Tibial nerve (tissue), 4 donors: Measurements from ENCODE around the gene TP53RK. TPM values are rescaled to one million over a fixed set of nuclear protein-coding genes. Genes with fewer than 3 reads are reported as not detected.

ENCODE experiments used
- DNase-seq, 2 donors: peaks; one replicate each; pipeline ENCODE4 v3.0.0-alpha.2; 2019; ENCODE audit warnings: low spot score in 2 of 2
- H3K27ac ChIP-seq, 4 donors: fragments of 200-600 bp; sonication (generic) in 3 of 4; one replicate each; pipeline ENCODE4 v1.5.1; 2017 to 2019; ENCODE audit warnings: mild to moderate bottlenecking in 1 of 4
- H3K27me3 ChIP-seq, 2 donors: fragments of 200-600 bp; sonication (generic) in 1 of 2; one replicate each; pipeline versions ENCODE4 v1.5.1 to v1.6.0; 2017 to 2019
- H3K36me3 ChIP-seq, 3 donors: fragments of 200-600 bp; sonication (generic); one replicate each; pipeline ENCODE4 v1.5.1; 2018 to 2019
- H3K4me1 ChIP-seq, 4 donors: fragments of 200-600 bp; sonication (generic) in 3 of 4; one replicate each; pipeline ENCODE4 v1.5.1; 2017 to 2019
- H3K4me3 ChIP-seq, 4 donors: fragments of 200-600 bp; sonication (generic) in 3 of 4; one replicate each; pipeline ENCODE4 v1.5.1; 2017 to 2019; ENCODE audit warnings: mild to moderate bottlenecking in 1 of 4, moderate library complexity in 1 of 4
- H3K9me3 ChIP-seq, 4 donors: fragments of 200-600 bp; sonication (generic) in 3 of 4; one replicate each; pipeline ENCODE4 v1.5.1; 2017 to 2019
- CTCF ChIP-seq, 5 experiments: fragments of 200-600 bp in 3 of 5; fragments of 450-650 bp in 2 of 5; sonication (generic) in 3 of 5; IDR thresholded peaks; one replicate each; pipeline ENCODE4 v1.5.1; 2016 to 2019; ENCODE audit warnings: antibody characterized with exemption in 5 of 5, mild to moderate bottlenecking in 3 of 5, moderate library complexity in 2 of 5
- EP300 ChIP-seq, 2 donors: sonication (generic); formaldehyde crosslinking; IDR thresholded peaks; one replicate each; pipeline ENCODE4 v1.6.1; 2017; ENCODE audit warnings: antibody characterized with exemption in 2 of 2, mild to moderate bottlenecking in 1 of 2
- POLR2A ChIP-seq, 2 donors: fragments of 450-650 bp; IDR thresholded peaks; one replicate each; pipeline ENCODE4 v1.6.1; 2017; ENCODE audit warnings: antibody characterized with exemption in 2 of 2, mild to moderate bottlenecking in 2 of 2, moderate library complexity in 2 of 2
- WGBS, 2 donors: methylation state at CpG; one replicate each; pipeline ENCODE4 v1.1.5; 2018; 5-methylcytosine and 5-hydroxymethylcytosine counted together
- total RNA-seq, 4 donors: library from RNA; depleted of rRNA; stranded (reverse); fragments of >200 nt; gene quantifications; one replicate each; pipeline ENCODE4 v1.1.0, GENCODE V29; 2016

The TP53RK gene
- total RNA-seq, 4 donors from 2014 or later, result 16.8 to 24.5 (median 21.9) TPM

GRCh38 chr20:46683939-46684750, 5.1 kb downstream of the TP53RK start:
- Histone ChIP-seq H3K9me3 (no peaks in the 10 kb centered on the region), H3K27me3 (no peaks in the 10 kb centered on the region), H3K4me1 (peaks cover 0 to 60% (median 25%) of the 10 kb centered on the region in 4 donors), H3K27ac (peak overlapping the region in 2 of 4 donors; percentile 63 to 70), H3K36me3 (peaks cover 0 to 29% (median 0%) of the 10 kb centered on the region in 3 donors), H3K4me3 (peak overlapping the region in 2 of 4 donors; percentile 20 to 38)
- WGBS, 2 donors, result 26 to 29% methylated on average over 23 of the region's 23 CpGs
- DNase-seq, result peak; percentile 27 to 32
- no peak for TF ChIP-seq CTCF (IDR thresholded peaks at IDR 0.05)
- no peak for TF ChIP-seq POLR2A (IDR thresholded peaks at IDR 0.05)
- no peak for TF ChIP-seq EP300 (IDR thresholded peaks at IDR 0.05)

DNA sequence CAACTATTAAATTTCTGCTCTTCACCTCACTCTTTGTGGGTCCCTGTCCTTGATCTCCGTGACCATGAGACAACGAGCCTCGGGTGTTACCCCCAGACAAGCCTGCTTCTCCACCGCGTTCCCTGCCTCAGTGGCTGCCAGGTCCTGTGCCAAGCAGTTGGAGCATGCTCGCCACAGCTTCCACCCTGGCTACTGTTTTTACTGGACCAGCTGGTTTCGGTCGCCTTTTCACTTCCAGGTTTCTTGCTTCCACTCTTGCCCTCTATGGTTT, 5.6 kb downstream of the TP53RK start:
- WGBS, 2 donors, result 34 to 47% methylated on average over 8 of the region's 8 CpGs

GRCh38 chr20:46683011-46683667, 6.1 kb downstream of the TP53RK start:
- H3K27ac ChIP-seq, result peak overlapping the region in 1 of 4 donors; percentile 70
- peaks cover 0 to 29% (median 0%) of the 10 kb centered on the region in 3 donors for H3K36me3 ChIP-seq
- peaks cover 0 to 55% (median 20%) of the 10 kb centered on the region in 4 donors for H3K4me1 ChIP-seq
- no peaks in the 10 kb centered on the region for H3K27me3 ChIP-seq
- DNase-seq, result no peak
- H3K9me3 ChIP-seq, result no peaks in the 10 kb centered on the region
- TF ChIP-seq CTCF (IDR thresholded peaks at IDR 0.05) (no peak), POLR2A (IDR thresholded peaks at IDR 0.05) (no peak)
- 35 to 40% methylated on average over 12 of the region's 12 CpGs for WGBS, 2 donors
- peak overlapping the region in 1 of 4 donors; percentile 38 for H3K4me3 ChIP-seq

More for the DNA sequence above, 5.6 kb downstream of the TP53RK start:
- Histone ChIP-seq H3K27ac (peak overlapping the region in 1 of 4 donors; percentile 70), H3K4me3 (peak overlapping the region in 1 of 4 donors; percentile 38), H3K4me1 (peaks cover 0 to 59% (median 24%) of the 10 kb centered on the region in 4 donors), H3K9me3 (no peaks in the 10 kb centered on the region), H3K36me3 (peaks cover 0 to 29% (median 0%) of the 10 kb centered on the region in 3 donors), H3K27me3 (no peaks in the 10 kb centered on the region)
- no peak for DNase-seq
- TF ChIP-seq EP300 (IDR thresholded peaks at IDR 0.05) (no peak), CTCF (IDR thresholded peaks at IDR 0.05) (no peak), POLR2A (IDR thresholded peaks at IDR 0.05) (no peak)

- H3K9me3 ChIP-seq, result no peaks in the 10 kb centered on the region
- peaks cover 0 to 29% (median 0%) of the 10 kb centered on the region in 3 donors for H3K36me3 ChIP-seq
- no peak for DNase-seq
- no peaks in the 10 kb centered on the region for H3K27me3 ChIP-seq
- TF ChIP-seq EP300 (IDR thresholded peaks at IDR 0.05) (no peak), POLR2A (IDR thresholded peaks at IDR 0.05) (no peak), CTCF (IDR thresholded peaks at IDR 0.05) (no peak)
- H3K4me3 ChIP-seq, result no peak overlapping the region
- 84 to 90% methylated on average over 9 of the region's 9 CpGs for WGBS, 2 donors
- peaks cover 0 to 46% (median 11%) of the 10 kb centered on the region in 4 donors for H3K4me1 ChIP-seq
- no peak overlapping the region for H3K27ac ChIP-seq
Measured at GRCh38 chr20:46682063-46682821, 7.0 kb downstream of the TP53RK start.
